ENCODE measurements around the gene ASTL. TPM values are rescaled to one million over a fixed set of nuclear protein-coding genes. Genes with fewer than 3 reads are reported as not detected.
"Not testable (repeated sequence)": the region's sequence is repeated elsewhere in the genome, so short reads cannot be mapped to it uniquely, and the experiment has no call there.

The ASTL gene
- total RNA-seq, 1 donor from 2014 or later: not detected

DNA sequence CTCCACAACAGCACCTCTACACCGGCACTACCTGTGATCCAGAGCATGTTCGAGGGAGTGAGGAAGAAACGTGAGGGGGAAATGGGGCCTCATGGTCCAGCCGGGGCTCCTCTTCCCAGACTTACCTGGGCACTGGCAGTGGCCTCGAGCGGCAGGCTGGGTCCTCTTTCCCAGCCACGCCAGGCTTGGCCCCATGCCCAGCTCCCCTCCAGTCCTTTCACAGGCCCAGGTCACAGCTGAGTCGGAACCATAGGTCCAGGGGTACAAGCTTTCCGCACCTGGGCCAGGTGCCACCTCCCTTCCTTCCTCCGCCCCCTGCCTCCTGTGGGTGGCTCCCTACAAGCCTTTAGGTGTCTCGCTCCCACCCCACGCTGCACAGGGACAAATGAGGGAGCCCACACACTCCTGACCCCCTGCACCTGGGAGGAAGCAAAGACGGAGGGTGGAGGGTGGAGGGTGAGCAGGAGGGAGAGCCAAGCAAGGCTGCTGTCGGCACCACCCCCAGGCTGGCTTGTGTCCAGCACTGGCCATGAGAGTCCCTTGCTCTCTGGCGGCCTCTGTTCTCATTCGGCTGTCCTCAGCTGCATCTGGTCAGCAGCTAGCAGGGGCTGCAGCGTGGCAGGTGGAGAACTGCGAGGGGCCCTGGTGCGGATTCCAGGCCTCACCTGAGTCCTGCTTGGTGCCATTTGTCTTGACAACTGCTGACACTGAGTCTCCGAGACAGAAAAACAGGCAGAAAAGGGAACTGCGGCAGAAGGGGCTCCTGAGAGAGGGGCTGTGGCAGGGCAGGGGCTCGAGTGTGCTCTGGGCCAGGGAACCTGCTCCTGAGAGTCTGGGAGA is 48.7 kb downstream of the ASTL start:
- intact Hi-C loops (cut with DNase I): no loop called here
- no peak overlapping the region for H3K4me3 ChIP-seq

DNA sequence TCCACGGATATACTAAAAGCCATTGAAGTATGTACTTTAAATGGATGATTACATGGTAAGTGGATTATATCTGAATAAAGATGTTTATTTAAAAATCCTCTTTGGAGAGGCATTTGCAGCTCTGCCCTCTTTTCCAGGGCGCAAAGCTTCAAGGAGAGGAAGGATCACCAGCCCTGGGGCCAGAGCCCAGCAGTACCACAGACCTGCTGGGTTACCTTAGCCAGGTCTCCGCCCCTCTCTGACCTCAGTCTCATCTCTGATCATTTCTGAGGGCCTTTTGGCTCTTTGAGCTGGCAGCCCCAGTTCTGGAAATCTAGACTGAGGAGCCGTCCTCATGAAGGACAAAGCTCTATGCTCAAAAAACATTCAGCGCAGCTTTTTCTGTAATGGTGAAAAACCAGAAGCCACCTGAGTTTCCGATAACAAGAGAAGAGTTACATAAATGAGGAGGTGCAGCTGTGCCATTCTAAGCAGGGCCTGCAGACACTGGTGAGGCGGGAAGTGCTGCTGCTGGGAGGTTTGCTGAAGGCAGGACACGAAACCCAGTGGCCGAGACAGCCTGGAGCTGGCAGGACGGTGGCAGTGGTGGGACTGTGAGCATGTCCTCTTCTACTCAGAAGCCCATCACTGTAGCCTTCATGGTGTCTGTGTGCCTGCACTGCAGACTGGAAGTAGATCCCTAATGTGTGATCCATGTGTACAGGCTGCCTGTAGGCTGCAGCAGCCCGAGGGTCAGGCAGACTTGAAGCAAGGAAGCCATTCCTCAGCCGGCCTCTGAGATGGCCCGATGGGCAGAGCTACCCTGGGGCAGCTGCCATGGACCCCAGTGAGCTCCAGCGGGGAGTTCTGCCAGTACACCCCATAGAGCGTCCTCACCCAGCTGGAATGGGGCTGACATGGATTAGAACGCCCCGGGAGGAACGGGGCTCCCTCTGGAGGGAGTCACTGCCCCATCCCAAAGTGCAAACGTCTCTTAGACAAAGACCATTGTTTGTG is 49.7 kb downstream of the ASTL start:
- intact Hi-C loops (cut with DNase I): no loop called here
- Histone ChIP-seq H3K27ac (no peak overlapping the region), H3K4me1 (no peaks in the 10 kb centered on the region), H3K36me3 (no peaks in the 10 kb centered on the region), H3K9me3 (no peaks in the 10 kb centered on the region), H3K4me3 (no peak overlapping the region), H3K27me3 (no peaks in the 10 kb centered on the region)
- ATAC-seq (no peak), DNase-seq (peak; percentile 50)
- TF ChIP-seq, protein P1, sequence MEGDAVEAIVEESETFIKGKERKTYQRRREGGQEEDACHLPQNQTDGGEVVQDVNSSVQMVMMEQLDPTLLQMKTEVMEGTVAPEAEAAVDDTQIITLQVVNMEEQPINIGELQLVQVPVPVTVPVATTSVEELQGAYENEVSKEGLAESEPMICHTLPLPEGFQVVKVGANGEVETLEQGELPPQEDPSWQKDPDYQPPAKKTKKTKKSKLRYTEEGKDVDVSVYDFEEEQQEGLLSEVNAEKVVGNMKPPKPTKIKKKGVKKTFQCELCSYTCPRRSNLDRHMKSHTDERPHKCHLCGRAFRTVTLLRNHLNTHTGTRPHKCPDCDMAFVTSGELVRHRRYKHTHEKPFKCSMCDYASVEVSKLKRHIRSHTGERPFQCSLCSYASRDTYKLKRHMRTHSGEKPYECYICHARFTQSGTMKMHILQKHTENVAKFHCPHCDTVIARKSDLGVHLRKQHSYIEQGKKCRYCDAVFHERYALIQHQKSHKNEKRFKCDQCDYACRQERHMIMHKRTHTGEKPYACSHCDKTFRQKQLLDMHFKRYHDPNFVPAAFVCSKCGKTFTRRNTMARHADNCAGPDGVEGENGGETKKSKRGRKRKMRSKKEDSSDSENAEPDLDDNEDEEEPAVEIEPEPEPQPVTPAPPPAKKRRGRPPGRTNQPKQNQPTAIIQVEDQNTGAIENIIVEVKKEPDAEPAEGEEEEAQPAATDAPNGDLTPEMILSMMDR (IDR thresholded peaks at IDR 0.05): no peak

More for the DNA sequence above, 48.7 kb downstream of the ASTL start:
- H3K27me3 ChIP-seq: no peaks in the 10 kb centered on the region
- H3K27ac ChIP-seq: no peak overlapping the region
- H3K9me3 ChIP-seq: no peaks in the 10 kb centered on the region
- TF ChIP-seq, protein P1 (IDR thresholded peaks at IDR 0.05): no peak
- H3K36me3 ChIP-seq: no peaks in the 10 kb centered on the region
- no peak for ATAC-seq
- DNase-seq: peak; percentile 63
- H3K4me1 ChIP-seq: no peaks in the 10 kb centered on the region

DNA sequence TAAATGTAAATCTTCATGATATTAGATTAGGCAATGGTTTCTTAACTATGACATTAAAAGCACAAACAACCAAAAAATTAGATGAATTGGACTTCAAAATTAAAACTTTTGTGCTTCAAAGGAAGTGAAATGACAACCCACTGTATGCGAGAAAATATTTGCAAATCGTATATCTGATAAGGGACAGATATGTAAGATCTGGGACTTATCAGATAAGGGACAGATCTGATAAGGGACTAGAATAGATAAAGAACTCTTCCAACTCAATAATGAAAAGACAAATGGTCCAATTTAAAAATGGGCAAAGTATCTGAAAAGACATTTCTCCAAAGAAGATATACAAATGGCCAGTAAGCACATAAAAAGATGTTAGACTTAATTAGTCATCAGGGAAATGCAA is 51.2 kb downstream of the ASTL start:
- H3K27ac ChIP-seq: no peak overlapping the region
- no peaks in the 10 kb centered on the region for H3K36me3 ChIP-seq
- H3K4me1 ChIP-seq: no peaks in the 10 kb centered on the region
- no peaks in the 10 kb centered on the region for H3K9me3 ChIP-seq
- no peak overlapping the region for H3K4me3 ChIP-seq
- no peaks in the 10 kb centered on the region for H3K27me3 ChIP-seq
- ATAC-seq: no peak
- TF ChIP-seq, protein P1 (IDR thresholded peaks at IDR 0.05): no peak
- no peak for DNase-seq
- intact Hi-C loops (cut with DNase I): no loop called here

DNA sequence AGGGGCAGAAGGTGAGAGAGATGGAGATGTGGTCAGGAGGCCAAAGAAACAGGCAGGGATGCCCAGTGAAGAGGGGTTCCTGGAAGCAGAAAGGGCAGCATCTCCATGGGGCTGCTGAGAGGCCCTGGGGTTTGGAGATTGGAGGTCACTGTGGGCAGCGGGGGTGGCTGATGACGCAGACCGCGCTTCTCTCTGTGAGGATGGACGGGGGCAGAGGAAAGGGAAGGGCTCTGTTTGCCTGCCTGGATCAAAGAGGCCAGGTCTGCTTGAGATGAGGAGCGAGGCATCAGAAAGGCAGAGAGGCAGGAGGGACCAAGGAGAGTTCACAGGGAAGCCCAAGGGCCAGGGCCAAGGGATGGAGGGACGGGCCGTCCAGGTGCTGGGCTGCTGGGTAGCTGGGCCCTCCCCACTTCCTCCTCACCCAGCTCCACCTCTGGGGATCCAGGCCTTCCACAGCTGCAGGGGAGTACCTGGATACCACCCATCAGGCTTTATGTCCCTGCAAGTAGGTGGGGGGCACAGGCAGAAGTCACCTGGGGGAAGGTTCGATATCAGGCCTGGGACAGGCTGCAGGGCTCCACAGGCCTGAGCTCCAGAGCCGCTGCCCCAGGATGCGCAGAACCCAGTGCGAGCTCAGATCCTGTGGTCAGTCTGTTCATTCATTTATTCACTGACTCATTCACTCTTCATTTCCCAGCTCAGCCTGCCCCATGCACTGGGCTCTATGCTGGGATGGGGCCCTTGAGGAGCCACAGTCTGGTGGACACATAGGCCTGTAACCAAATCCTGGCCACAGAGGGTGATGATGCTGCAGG is 52.6 kb downstream of the ASTL start:
- DNase-seq (no peak), ATAC-seq (no peak)
- intact Hi-C loops (cut with DNase I): no loop called here
- H3K27ac ChIP-seq: no peak overlapping the region
- H3K4me1 ChIP-seq: no peaks in the 10 kb centered on the region
- H3K9me3 ChIP-seq: no peaks in the 10 kb centered on the region
- H3K36me3 ChIP-seq: no peaks in the 10 kb centered on the region
- TF ChIP-seq, protein P1 (IDR thresholded peaks at IDR 0.05): no peak
- H3K27me3 ChIP-seq: no peaks in the 10 kb centered on the region
- H3K4me3 ChIP-seq: no peak overlapping the region

DNA sequence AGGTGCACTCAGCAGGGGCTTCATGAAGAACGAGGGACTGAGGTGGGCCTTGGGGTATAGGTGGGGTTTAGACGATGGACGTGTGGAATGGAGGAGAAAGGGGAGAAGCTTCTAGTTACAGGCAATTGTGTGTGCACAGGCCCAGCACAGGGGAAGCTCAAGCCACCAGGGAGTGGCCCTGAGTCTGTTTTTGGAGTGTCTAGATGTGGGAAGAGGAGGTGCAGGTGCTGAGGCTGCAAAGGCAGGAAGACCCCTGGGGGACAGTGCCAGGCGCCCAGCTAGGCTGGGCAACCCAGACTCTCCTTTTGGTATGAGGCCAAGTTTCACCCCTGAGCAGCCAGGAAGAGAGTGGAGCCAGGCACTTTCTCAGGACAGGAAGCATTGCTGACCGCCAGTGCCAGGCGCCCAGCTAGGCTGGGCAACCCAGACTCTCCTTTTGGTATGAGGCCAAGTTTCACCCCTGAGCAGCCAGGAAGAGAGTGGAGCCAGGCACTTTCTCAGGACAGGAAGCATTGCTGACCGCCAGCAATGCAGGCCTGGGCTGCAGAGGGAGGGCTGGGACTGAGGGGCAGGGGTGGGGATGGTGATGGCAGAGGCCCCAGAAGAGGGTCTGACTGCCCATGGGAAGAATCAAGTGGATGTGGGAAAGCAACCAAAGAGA is 53.3 kb downstream of the ASTL start:
- H3K36me3 ChIP-seq; H3K9me3 ChIP-seq; H3K27ac ChIP-seq; H3K27me3 ChIP-seq; intact Hi-C loops (cut with DNase I); H3K4me1 ChIP-seq; DNase-seq; H3K4me3 ChIP-seq; ATAC-seq: not testable (repeated sequence)
